Endothelial cell of umbilical vein (primary cell): ENCODE data around the gene PCSK9. TPM values are rescaled to one million over a fixed set of nuclear protein-coding genes. Genes with fewer than 3 reads are reported as not detected.

ENCODE experiments used
- BruUV-seq: library from RNA; stranded (reverse); fragments of 400-500 nt; replicated peaks from 2 replicates; lab custom pipeline; 2021; lab: Mats Ljungman, UMichigan
- CTCF ChIA-PET: fragments of 300-600, 350-600 bp; sonication (Branson Sonifier 250); formaldehyde crosslinking; loops from one replicate; lab custom pipeline; 2021; ENCODE audit warnings: antibody characterized with exemption, inconsistent platforms; lab: Charles Lee
- POLR2A ChIA-PET: fragments of 300-600, 350-600 bp; sonication (Branson Sonifier 250); formaldehyde crosslinking; loops from one replicate; lab custom pipeline; 2021; ENCODE audit warnings: antibody characterized with exemption, inconsistent platforms; lab: Charles Lee
- DNase-seq: peaks from one replicate; pipeline ENCODE4 v3.0.0-alpha.2; 2011; ENCODE audit warnings: low read depth, low spot score
- FAIRE-seq: peaks from 2 replicates; lab custom pipeline; 2011; peaks lifted over from hg19 to GRCh38; lab: Jason Lieb, UNC
- H2AFZ ChIP-seq: 2 replicates; pipeline ENCODE4 v1.6.0; 2012; ENCODE audit warnings: low read depth, low read length, control low read depth, inconsistent platforms
- H3K27ac ChIP-seq: 2 replicates; pipeline ENCODE4 v1.5.1; 2011; ENCODE audit warnings: low read depth, mild to moderate bottlenecking, control low read depth, low read length, moderate library complexity; ENCODE audit not compliant: insufficient read depth
- H3K27me3 ChIP-seq, 2 experiments: 2 replicates each; pipeline versions ENCODE4 v1.6.0 to v1.6.1; 2011; ENCODE audit warnings: low read length in 2 of 2, mixed read lengths in 1 of 2; ENCODE audit not compliant: control insufficient read depth in 2 of 2, insufficient read depth in 2 of 2
- H3K36me3 ChIP-seq, 2 experiments: 2 replicates in 1 of 2; 3 replicates in 1 of 2; pipeline ENCODE4 v1.5.1; 2011; ENCODE audit warnings: low read length in 2 of 2, mild to moderate bottlenecking in 1 of 2, moderate library complexity in 1 of 2; ENCODE audit not compliant: control insufficient read depth in 2 of 2, insufficient read depth in 2 of 2; ENCODE audit errors: extremely low read depth in 1 of 2
- H3K4me1 ChIP-seq: 3 replicates; pipeline ENCODE4 v1.5.1; 2011; ENCODE audit warnings: mild to moderate bottlenecking, low read length; ENCODE audit not compliant: control insufficient read depth, insufficient read depth; ENCODE audit errors: extremely low read depth
- H3K4me2 ChIP-seq: 2 replicates; pipeline ENCODE4 v1.6.1; 2011; ENCODE audit warnings: low read length, control low read depth, mixed read lengths; ENCODE audit not compliant: insufficient read depth
- H3K4me3 ChIP-seq, 3 experiments: fragments of 200-600 bp in 1 of 3; sonication (generic), shearing (Covaris generic) in 1 of 3; replicated peaks in 1 of 3; 2 replicates each; pipeline ENCODE4 v1.5.1; 2011 to 2016; ENCODE audit warnings: control low read depth in 3 of 3, low read length in 3 of 3, mild to moderate bottlenecking in 2 of 3, inconsistent platforms in 1 of 3, low read depth in 1 of 3, moderate library complexity in 1 of 3; ENCODE audit not compliant: insufficient read depth in 1 of 3
- H3K79me2 ChIP-seq: 2 replicates; pipeline ENCODE4 v1.6.0; 2012; ENCODE audit warnings: low read length, inconsistent platforms; ENCODE audit not compliant: control insufficient read depth, insufficient read depth
- H3K9ac ChIP-seq: replicated peaks from 2 replicates; pipeline ENCODE3; 2011; ENCODE audit warnings: low read length, control low read depth; ENCODE audit not compliant: insufficient read depth; ENCODE audit errors: extremely low read depth
- H3K9me1 ChIP-seq: replicated peaks from 3 replicates; pipeline ENCODE4 v1.6.0; 2011; ENCODE audit warnings: mild to moderate bottlenecking, low read length; ENCODE audit not compliant: control insufficient read depth, insufficient read depth; ENCODE audit errors: extremely low read depth
- H3K9me3 ChIP-seq: replicated peaks from 2 replicates; pipeline ENCODE4 v1.5.1; 2012; ENCODE audit warnings: low read length, inconsistent platforms; ENCODE audit not compliant: control insufficient read depth, insufficient read depth
- H4K20me1 ChIP-seq: replicated peaks from 2 replicates; pipeline ENCODE3; 2011; ENCODE audit warnings: mild to moderate bottlenecking, low read length; ENCODE audit not compliant: control insufficient read depth, insufficient read depth; ENCODE audit errors: extremely low read depth
- CTCF ChIP-seq, 2 donors: IDR thresholded peaks; 1 replicate in 1 of 2; 2 replicates in 1 of 2; pipeline ENCODE4 v1.5.1; 2011; ENCODE audit warnings: low read length in 2 of 2, mild to moderate bottlenecking in 2 of 2, moderate library complexity in 2 of 2, control low read depth in 1 of 2, inconsistent platforms in 1 of 2, low read depth in 1 of 2; ENCODE audit not compliant: insufficient read depth in 1 of 2; ENCODE audit errors: extremely low read depth in 1 of 2
- EZH2 ChIP-seq: IDR thresholded peaks from 2 replicates; pipeline ENCODE4 v1.6.1; 2012; ENCODE audit warnings: borderline replicate concordance, low read depth, mild to moderate bottlenecking, moderate library complexity, low read length, inconsistent platforms; ENCODE audit not compliant: severe bottlenecking
- FOS ChIP-seq: IDR thresholded peaks from 2 replicates; pipeline ENCODE4 v1.6.1; 2011; ENCODE audit warnings: mild to moderate bottlenecking, low read length, moderate library complexity, borderline replicate concordance; ENCODE audit not compliant: insufficient read depth
- GATA2 ChIP-seq: IDR thresholded peaks from 2 replicates; pipeline ENCODE4 v1.7.0; 2011; ENCODE audit warnings: low read depth, mild to moderate bottlenecking, moderate library complexity, mixed read lengths, low read length; ENCODE audit not compliant: insufficient read length, insufficient read depth
- JUN ChIP-seq: IDR thresholded peaks from 2 replicates; pipeline ENCODE4 v1.6.1; 2011; ENCODE audit warnings: borderline replicate concordance, low read depth; ENCODE audit not compliant: insufficient read length, insufficient read depth
- MAX ChIP-seq: IDR thresholded peaks from 2 replicates; pipeline ENCODE4 v1.6.1; 2011; ENCODE audit not compliant: insufficient read depth, insufficient read length
- MYC ChIP-seq: IDR thresholded peaks from one replicate; pipeline ENCODE4 v1.6.1; 2011; ENCODE audit warnings: mild to moderate bottlenecking, low read depth, low read length
- POLR2A ChIP-seq: IDR thresholded peaks from 2 replicates; pipeline ENCODE4 v1.6.1; 2012; ENCODE audit warnings: low read depth, mild to moderate bottlenecking, control low read depth, low read length
- POLR2AphosphoS5 ChIP-seq: IDR thresholded peaks from 2 replicates; pipeline ENCODE4 v1.6.1; 2012; ENCODE audit warnings: low read depth, mild to moderate bottlenecking, control low read depth, low read length, moderate library complexity; ENCODE audit not compliant: insufficient read depth
- dilution Hi-C: fragments of 300-500 bp; cut with MboI; formaldehyde crosslinking; loops from one replicate; pipeline ENCODE4 v1.15.0; 2019; ENCODE audit warnings: low sequenced_read_pairs; ENCODE audit not compliant: extremely low pct_ligation_motif_present
- intact Hi-C: fragments of 100-400 bp; cut with micrococcal nuclease; formaldehyde crosslinking; loops from one replicate; pipeline ENCODE4 v1.10.0; 2022
- polyA plus RNA-seq, 4 experiments: library from polyadenylated mRNA; depleted of rRNA in 3 of 4; stranded (reverse) in 3 of 4; unstranded in 1 of 4; fragments of >200 nt; gene quantifications; 2 replicates each; pipeline versions ENCODE4 v1.2.1 to v1.2.3, GENCODE V29; 2011 to 2012; ENCODE audit warnings: missing spikeins in 1 of 4
- total RNA-seq: library from RNA; stranded (reverse); gene quantifications from 2 replicates; pipeline ENCODE4 v1.2.3, GENCODE V29; 2021

Gene PCSK9
- total and polyA plus RNA-seq, 2 donors (not counting 3 experiments of a cell fraction or from before 2014, with no cell fraction given): 0.17 to 0.35 TPM

- Histone ChIP-seq H2AFZ (no peak overlapping the region), H3K79me2 (no peaks in the 10 kb centered on the region), H3K9me1 (no peaks in the 10 kb centered on the region), H3K9me3 (no peaks in the 10 kb centered on the region), H4K20me1 (no peaks in the 10 kb centered on the region), H3K27ac (no peak overlapping the region), H3K9ac (no peak overlapping the region), H3K36me3 (no peaks in the 10 kb centered on the region), H3K27me3 (peaks cover 1 to 2% of the 10 kb centered on the region in 2 experiments), H3K4me3 (no peak overlapping the region), H3K4me2 (no peak overlapping the region), H3K4me1 (no peaks in the 10 kb centered on the region)
- TF ChIP-seq GATA2: no peak
- TF ChIP-seq JUN: no peak
- no peak for TF ChIP-seq CTCF (IDR thresholded peaks at IDR 0.05; ENCODE audit: extremely low read depth in 1 of 2, insufficient read depth in 1 of 2, low read depth in 1 of 2, low read length in 2 of 2)
- no peak for TF ChIP-seq MAX
- TF ChIP-seq FOS: no peak
- TF ChIP-seq EZH2: no peak
- TF ChIP-seq MYC: no peak
- TF ChIP-seq POLR2A: no peak
- TF ChIP-seq POLR2AphosphoS5: no peak
- FAIRE-seq (no peak), DNase-seq (peak; percentile 74)
- no TSS peak for BruUV-seq
- dilution Hi-C loops (no loop called here), intact Hi-C loops (no loop called here)
- POLR2A ChIA-PET: no interaction called here
- CTCF ChIA-PET: interaction anchor here (1.2 kb wide), 1 partner anchor 105 kb away, joined by 3 read pairs; no protein-coding TSS in a partner anchor
Observed at GRCh38 chr1:55049914-55050278, 10.5 kb downstream of the PCSK9 start.
